ENCODE results near the gene RERE. TPM values are rescaled to one million over a fixed set of nuclear protein-coding genes. Genes with fewer than 3 reads are reported as not detected.
A peak's percentile ranks its signal among the peaks of the same experiment; 100 is the strongest.

Gene RERE
- total RNA-seq, 1 donor from 2014 or later: 252 TPM

DNA sequence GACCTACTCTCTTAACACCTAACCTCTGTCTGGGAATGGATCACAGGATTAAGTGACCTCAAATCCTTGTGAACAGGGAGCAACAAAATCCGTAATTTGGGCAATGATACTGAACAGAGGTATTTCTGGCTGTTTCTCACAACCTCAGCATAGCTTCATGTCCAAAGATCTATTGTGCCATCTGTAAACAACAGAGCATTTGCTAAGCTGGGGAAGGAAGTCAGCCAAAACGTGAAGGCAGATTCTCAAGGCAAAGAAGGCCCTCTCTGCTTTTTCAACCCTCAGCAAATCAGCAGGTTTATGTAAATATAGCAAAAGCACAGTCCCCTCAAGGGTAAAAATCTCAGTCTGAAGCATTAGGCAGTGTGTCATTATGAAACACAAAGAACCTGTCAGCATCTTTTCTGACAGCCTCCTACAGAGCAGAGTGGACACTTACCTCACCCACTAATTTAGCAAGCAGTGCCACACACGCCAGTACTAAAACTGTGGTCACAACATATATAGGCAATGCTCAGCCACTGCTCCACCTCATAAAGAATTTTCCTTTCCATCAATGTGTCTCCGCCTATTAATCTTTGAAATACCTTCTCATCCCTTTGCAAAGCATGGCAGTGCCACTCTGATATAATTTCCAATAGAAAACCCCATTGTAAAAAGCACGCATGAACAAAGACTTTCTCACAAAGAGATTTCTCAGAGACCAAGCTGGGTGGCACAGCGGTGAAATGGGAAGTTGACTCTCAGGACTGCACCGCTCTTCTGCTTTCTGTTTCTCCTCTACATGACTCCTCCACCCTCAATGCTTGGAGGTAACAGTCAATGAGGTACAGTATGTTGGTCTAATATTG lies 188.0 kb downstream of the RERE start:
- no peak for DNase-seq
- TF ChIP-seq, protein P1, sequence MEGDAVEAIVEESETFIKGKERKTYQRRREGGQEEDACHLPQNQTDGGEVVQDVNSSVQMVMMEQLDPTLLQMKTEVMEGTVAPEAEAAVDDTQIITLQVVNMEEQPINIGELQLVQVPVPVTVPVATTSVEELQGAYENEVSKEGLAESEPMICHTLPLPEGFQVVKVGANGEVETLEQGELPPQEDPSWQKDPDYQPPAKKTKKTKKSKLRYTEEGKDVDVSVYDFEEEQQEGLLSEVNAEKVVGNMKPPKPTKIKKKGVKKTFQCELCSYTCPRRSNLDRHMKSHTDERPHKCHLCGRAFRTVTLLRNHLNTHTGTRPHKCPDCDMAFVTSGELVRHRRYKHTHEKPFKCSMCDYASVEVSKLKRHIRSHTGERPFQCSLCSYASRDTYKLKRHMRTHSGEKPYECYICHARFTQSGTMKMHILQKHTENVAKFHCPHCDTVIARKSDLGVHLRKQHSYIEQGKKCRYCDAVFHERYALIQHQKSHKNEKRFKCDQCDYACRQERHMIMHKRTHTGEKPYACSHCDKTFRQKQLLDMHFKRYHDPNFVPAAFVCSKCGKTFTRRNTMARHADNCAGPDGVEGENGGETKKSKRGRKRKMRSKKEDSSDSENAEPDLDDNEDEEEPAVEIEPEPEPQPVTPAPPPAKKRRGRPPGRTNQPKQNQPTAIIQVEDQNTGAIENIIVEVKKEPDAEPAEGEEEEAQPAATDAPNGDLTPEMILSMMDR (IDR thresholded peaks at IDR 0.05; ENCODE audit: partially characterized antibody, unreplicated experiment): no peak
- Mint-ChIP-seq H3K4me1 (ENCODE audit: low read depth, unreplicated experiment) (peaks cover 60% of the 10 kb centered on the region), H3K27me3 (ENCODE audit: unreplicated experiment) (peaks cover 10% of the 10 kb centered on the region), H3K36me3 (ENCODE audit: unreplicated experiment) (no peaks in the 10 kb centered on the region), H3K27ac (ENCODE audit: unreplicated experiment) (peak overlapping the region; percentile 77), H3K4me3 (ENCODE audit: unreplicated experiment) (no peak overlapping the region), H3K9me3 (ENCODE audit: unreplicated experiment) (peaks cover 25% of the 10 kb centered on the region)

GRCh38 chr1:8628606-8629005 lies 188.8 kb downstream of the RERE start:
- peaks cover 10% of the 10 kb centered on the region for H3K27me3 Mint-ChIP-seq (ENCODE audit: unreplicated experiment)
- H3K36me3 Mint-ChIP-seq (ENCODE audit: unreplicated experiment): no peaks in the 10 kb centered on the region
- H3K9me3 Mint-ChIP-seq (ENCODE audit: unreplicated experiment): peaks cover 19% of the 10 kb centered on the region
- peaks cover 53% of the 10 kb centered on the region for H3K4me1 Mint-ChIP-seq (ENCODE audit: low read depth, unreplicated experiment)
- TF ChIP-seq, protein P1 (IDR thresholded peaks at IDR 0.05; ENCODE audit: partially characterized antibody, unreplicated experiment): no peak
- no peak for DNase-seq
- H3K4me3 Mint-ChIP-seq (ENCODE audit: unreplicated experiment): no peak overlapping the region
- H3K27ac Mint-ChIP-seq (ENCODE audit: unreplicated experiment): peak overlapping the region; percentile 77

DNA sequence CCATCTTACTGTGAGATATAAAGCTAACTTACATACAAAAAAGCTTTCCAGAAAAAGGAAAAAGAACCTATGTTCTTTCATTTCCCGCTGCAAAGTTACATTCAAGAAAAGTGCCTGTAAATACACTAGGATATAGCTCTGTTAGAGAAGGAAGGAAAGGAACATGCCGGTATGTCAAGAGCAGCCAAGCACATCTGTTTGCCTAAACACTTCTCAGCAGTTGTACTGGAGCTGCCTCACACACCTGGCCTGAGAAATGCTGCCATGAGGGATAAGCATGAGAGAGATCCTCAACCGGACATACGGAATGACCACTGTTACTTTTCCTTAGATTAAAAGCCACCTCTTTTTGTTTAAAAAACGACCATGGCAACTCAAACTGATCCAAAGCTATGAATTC lies 189.7 kb downstream of the RERE start:
- DNase-seq: no peak
- no peak overlapping the region for H3K27ac Mint-ChIP-seq (ENCODE audit: unreplicated experiment)
- H3K36me3 Mint-ChIP-seq (ENCODE audit: unreplicated experiment): no peaks in the 10 kb centered on the region
- no peak overlapping the region for H3K4me3 Mint-ChIP-seq (ENCODE audit: unreplicated experiment)
- H3K9me3 Mint-ChIP-seq (ENCODE audit: unreplicated experiment): peaks cover 16% of the 10 kb centered on the region
- TF ChIP-seq, protein P1 (IDR thresholded peaks at IDR 0.05; ENCODE audit: partially characterized antibody, unreplicated experiment): no peak
- H3K4me1 Mint-ChIP-seq (ENCODE audit: low read depth, unreplicated experiment): peaks cover 53% of the 10 kb centered on the region
- H3K27me3 Mint-ChIP-seq (ENCODE audit: unreplicated experiment): peaks cover 10% of the 10 kb centered on the region

DNA sequence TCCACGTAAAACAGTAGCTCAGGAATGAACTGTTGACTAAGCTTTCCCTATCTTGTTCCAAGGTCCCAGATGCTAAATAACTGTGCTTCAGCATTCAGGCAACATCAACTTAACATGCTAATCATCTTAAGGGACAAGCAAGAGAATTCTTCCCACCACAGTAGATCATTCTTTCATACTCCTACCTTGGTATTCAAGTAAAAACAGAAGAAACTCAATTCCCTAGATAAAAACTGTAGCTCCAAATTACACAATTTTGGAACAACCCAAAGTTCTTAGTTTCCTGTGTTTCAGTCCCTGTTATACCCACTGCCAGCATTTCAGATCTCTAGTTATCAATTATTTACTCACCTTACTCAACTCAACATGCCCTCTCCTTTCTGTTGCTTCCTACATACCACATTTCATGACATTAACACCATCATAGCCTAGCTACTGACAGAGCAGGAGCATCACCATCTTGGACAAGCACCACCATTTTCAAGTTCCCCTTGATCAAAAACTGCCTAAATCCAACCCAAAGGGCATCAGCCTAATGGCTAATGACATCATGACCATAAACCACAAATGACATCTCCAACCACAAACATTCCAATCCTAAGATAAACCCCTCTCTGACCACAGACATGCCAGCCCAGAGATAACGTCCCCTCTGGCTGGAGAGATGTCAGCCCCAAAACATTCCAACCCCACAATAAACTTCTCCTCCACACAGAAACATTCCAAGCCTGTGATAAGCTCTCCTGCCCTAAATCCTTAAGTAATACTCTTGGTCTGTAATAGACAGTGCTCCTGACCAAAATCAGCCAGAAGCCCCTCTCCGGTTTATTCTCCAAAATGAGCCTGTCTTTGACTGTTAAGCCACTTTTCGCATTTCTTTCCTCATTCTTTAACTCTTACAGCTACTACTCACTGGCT lies 191.2 kb downstream of the RERE start:
- Mint-ChIP-seq H3K9me3 (ENCODE audit: unreplicated experiment) (peaks cover 17% of the 10 kb centered on the region), H3K27me3 (ENCODE audit: unreplicated experiment) (peaks cover 10% of the 10 kb centered on the region), H3K4me1 (ENCODE audit: low read depth, unreplicated experiment) (peaks cover 46% of the 10 kb centered on the region), H3K4me3 (ENCODE audit: unreplicated experiment) (no peak overlapping the region), H3K27ac (ENCODE audit: unreplicated experiment) (peak overlapping the region; percentile 74), H3K36me3 (ENCODE audit: unreplicated experiment) (no peaks in the 10 kb centered on the region)
- DNase-seq: no peak
- TF ChIP-seq, protein P1 (IDR thresholded peaks at IDR 0.05; ENCODE audit: partially characterized antibody, unreplicated experiment): no peak

Measured in glutamatergic neuron (in vitro differentiated cells).